ENCODE data around the gene IL3. TPM values are rescaled to one million over a fixed set of nuclear protein-coding genes. Genes with fewer than 3 reads are reported as not detected.

Gene IL3
- total and polyA plus RNA-seq, 9 of the 15 experiments (the other 6 are each of a cell fraction or from before 2014, with no cell fraction given) = not detected

DNA sequence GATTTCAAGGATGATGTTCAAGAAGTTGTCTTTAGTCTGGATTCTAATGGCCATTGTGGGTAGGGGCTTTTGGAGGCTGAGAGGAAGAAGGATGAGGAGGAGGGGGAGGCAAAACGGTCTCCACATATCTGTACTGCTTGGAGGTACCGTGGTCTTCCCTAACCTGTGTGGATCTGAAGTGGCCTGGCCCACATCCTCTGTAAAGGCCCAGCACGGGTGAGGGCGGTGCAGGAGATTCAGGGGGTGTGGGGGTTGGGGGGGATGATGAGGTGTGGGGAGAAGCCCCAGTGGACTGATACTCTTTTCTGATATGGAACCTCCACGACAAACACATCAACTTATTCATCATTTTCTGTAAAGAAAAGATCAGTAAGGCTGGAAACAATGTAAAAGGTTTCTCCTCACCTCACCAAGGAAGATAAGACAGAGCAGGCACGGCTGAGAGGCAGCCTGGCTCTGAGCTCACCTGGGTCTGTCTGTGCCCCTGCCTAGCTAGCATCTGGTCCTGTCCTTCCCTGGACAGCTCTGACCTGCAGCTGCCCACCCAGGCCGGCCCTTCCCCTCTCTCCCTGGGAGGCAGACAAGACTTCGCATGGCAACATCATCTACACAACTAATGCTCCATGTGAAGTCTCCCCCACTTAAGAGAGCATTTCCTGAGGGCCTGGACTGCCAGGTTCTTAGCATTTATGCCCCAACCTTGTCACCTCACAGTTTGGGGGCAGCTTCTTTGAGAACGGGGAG is 5.6 kb upstream of the IL3 start:
- intact Hi-C loops (cut with micrococcal nuclease) (no loop called here), in situ Hi-C loops (cut with MboI) (loop anchor here (25.0 kb wide), 1 partner anchor 332 kb away; no protein-coding TSS in a partner anchor)
- Histone ChIP-seq H3K4me3 (no peak overlapping the region), H3K36me3 (ENCODE audit: control insufficient read depth, insufficient read depth, low read length) (no peaks in the 10 kb centered on the region), H3K27ac (ENCODE audit: extremely low read depth, low read depth, low read length) (no peak overlapping the region), H3K27me3 (ENCODE audit: control insufficient read depth in 2 of 2, insufficient read depth in 2 of 2, low read length in 2 of 2) (peaks cover 11 to 41% of the 10 kb centered on the region in 2 experiments; a peak in 4 of 5 replicates), H3K9ac (ENCODE audit: insufficient read depth in 1 of 2, low read depth in 2 of 2, low read length in 2 of 2) (no peak overlapping the region), H3K4me1 (replicated peaks in 1 of 2; ENCODE audit: control insufficient read depth in 2 of 2, insufficient read depth in 2 of 2, low read length in 2 of 2) (peaks cover 0 to 15% of the 10 kb centered on the region in 2 experiments; a peak in 2 of 5 replicates), H2AFZ (ENCODE audit: low read depth, low read length) (no peak overlapping the region), H3K9me1 (ENCODE audit: control insufficient read depth, insufficient read depth, low read length) (no peaks in the 10 kb centered on the region), H4K20me1 (replicated peaks; ENCODE audit: control insufficient read depth, insufficient read depth, low read length) (no peaks in the 10 kb centered on the region), H3K79me2 (ENCODE audit: control insufficient read depth, insufficient read depth, low read length) (no peaks in the 10 kb centered on the region), H3K4me2 (ENCODE audit: insufficient read depth, low read length) (no peak overlapping the region), H3K9me3 (replicated peaks; ENCODE audit: control insufficient read depth, insufficient read depth, low read depth, low read length) (no peaks in the 10 kb centered on the region)
- no peak for FAIRE-seq
- no TSS peak for BruUV-seq (replicated peaks)
- ATAC-seq = no peak
- ChIA-PET CTCF (ENCODE audit: low intra/inter-chr PET ratio) (no interaction called here), POLR2A (interaction anchor here (0.5 kb wide), 1 partner anchor 355 kb away, joined by 3 read pairs; no protein-coding TSS in a partner anchor)
- no peak for DNase-seq (ENCODE audit: extremely low read depth in 1 of 4, low spot score in 3 of 4)
- WGBS (ENCODE audit: insufficient coverage, low coverage, missing lambda C conversion rate) = 7% methylated on average over 8 of the region's 9 CpGs
- TF ChIP-seq, protein P1, sequence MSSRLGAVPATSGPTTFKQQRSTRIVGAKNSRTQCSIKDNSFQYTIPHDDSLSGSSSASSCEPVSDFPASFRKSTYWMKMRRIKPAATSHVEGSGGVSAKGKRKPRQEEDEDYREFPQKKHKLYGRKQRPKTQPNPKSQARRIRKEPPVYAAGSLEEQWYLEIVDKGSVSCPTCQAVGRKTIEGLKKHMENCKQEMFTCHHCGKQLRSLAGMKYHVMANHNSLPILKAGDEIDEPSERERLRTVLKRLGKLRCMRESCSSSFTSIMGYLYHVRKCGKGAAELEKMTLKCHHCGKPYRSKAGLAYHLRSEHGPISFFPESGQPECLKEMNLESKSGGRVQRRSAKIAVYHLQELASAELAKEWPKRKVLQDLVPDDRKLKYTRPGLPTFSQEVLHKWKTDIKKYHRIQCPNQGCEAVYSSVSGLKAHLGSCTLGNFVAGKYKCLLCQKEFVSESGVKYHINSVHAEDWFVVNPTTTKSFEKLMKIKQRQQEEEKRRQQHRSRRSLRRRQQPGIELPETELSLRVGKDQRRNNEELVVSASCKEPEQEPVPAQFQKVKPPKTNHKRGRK (tag; IDR thresholded peaks at IDR 0.05) = no peak
- TF ChIP-seq ZNF24 (IDR thresholded peaks at IDR 0.05) (no peak), HLTF (IDR thresholded peaks at IDR 0.05) (no peak), ZFP1 (CRISPR knock-in tag; IDR thresholded peaks at IDR 0.05) (no peak), THRAP3 (IDR thresholded peaks at IDR 0.05; ENCODE audit: borderline replicate concordance) (no peak), ZFX (CRISPR knock-in tag; IDR thresholded peaks at IDR 0.05) (no peak), FOXJ3 (CRISPR knock-in tag; IDR thresholded peaks at IDR 0.05) (no peak), RBM22 (IDR thresholded peaks at IDR 0.05; ENCODE audit: low read depth, low read length, poor library complexity, severe bottlenecking) (no peak), NRF1 (conservative IDR thresholded peaks at IDR 0.05 in 1 of 2, IDR thresholded peaks at IDR 0.05 in 1 of 2) (no peak), ATF1 (CRISPR knock-in tag; IDR thresholded peaks at IDR 0.05) (no peak), ATF1 (tag; IDR thresholded peaks at IDR 0.05) (no peak), TAL1 (IDR thresholded peaks at IDR 0.05) (no peak), SP1 (CRISPR knock-in tag; IDR thresholded peaks at IDR 0.05) (no peak), TAF1 (IDR thresholded peaks at IDR 0.05; ENCODE audit: control insufficient read depth, extremely low read depth, insufficient read depth, low read length, severe bottlenecking) (no peak)
- TF ChIP-seq, protein P2, sequence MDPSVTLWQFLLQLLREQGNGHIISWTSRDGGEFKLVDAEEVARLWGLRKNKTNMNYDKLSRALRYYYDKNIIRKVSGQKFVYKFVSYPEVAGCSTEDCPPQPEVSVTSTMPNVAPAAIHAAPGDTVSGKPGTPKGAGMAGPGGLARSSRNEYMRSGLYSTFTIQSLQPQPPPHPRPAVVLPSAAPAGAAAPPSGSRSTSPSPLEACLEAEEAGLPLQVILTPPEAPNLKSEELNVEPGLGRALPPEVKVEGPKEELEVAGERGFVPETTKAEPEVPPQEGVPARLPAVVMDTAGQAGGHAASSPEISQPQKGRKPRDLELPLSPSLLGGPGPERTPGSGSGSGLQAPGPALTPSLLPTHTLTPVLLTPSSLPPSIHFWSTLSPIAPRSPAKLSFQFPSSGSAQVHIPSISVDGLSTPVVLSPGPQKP (CRISPR knock-in tag; IDR thresholded peaks at IDR 0.05) = no peak
- TF ChIP-seq, protein P3, sequence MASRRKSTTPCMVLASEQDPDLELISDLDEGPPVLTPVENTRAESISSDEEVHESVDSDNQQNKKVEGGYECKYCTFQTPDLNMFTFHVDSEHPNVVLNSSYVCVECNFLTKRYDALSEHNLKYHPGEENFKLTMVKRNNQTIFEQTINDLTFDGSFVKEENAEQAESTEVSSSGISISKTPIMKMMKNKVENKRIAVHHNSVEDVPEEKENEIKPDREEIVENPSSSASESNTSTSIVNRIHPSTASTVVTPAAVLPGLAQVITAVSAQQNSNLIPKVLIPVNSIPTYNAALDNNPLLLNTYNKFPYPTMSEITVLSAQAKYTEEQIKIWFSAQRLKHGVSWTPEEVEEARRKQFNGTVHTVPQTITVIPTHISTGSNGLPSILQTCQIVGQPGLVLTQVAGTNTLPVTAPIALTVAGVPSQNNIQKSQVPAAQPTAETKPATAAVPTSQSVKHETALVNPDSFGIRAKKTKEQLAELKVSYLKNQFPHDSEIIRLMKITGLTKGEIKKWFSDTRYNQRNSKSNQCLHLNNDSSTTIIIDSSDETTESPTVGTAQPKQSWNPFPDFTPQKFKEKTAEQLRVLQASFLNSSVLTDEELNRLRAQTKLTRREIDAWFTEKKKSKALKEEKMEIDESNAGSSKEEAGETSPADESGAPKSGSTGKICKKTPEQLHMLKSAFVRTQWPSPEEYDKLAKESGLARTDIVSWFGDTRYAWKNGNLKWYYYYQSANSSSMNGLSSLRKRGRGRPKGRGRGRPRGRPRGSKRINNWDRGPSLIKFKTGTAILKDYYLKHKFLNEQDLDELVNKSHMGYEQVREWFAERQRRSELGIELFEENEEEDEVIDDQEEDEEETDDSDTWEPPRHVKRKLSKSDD (conservative IDR thresholded peaks at IDR 0.05; ENCODE audit: low read length) = no peak
- TF ChIP-seq, protein P4, sequence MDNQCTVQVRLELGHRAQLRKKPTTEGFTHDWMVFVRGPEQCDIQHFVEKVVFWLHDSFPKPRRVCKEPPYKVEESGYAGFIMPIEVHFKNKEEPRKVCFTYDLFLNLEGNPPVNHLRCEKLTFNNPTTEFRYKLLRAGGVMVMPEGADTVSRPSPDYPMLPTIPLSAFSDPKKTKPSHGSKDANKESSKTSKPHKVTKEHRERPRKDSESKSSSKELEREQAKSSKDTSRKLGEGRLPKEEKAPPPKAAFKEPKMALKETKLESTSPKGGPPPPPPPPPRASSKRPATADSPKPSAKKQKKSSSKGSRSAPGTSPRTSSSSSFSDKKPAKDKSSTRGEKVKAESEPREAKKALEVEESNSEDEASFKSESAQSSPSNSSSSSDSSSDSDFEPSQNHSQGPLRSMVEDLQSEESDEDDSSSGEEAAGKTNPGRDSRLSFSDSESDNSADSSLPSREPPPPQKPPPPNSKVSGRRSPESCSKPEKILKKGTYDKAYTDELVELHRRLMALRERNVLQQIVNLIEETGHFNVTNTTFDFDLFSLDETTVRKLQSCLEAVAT (IDR thresholded peaks at IDR 0.05) = no peak

All from K562 (cell line).